Mammary epithelial cell (primary cell): ENCODE results near the gene MOB3C.

ENCODE experiments used
- EZH2 ChIP-seq: IDR thresholded peaks from 2 replicates; pipeline ENCODE4 v1.6.1; 2012; ENCODE audit warnings: low read length, inconsistent platforms, borderline replicate concordance
- TF ChIP-seq, protein P1 (sequence below), 2 donors: IDR thresholded peaks in 1 of 2; conservative IDR thresholded peaks in 1 of 2; 2 replicates each; pipeline ENCODE4 v1.5.1; 2011 to 2012; ENCODE audit warnings: inconsistent platforms in 2 of 2, low read length in 2 of 2, mild to moderate bottlenecking in 2 of 2, control low read depth in 1 of 2, low read depth in 1 of 2; ENCODE audit not compliant: insufficient read depth in 1 of 2; ENCODE audit errors: extremely low read depth in 1 of 2

DNA sequence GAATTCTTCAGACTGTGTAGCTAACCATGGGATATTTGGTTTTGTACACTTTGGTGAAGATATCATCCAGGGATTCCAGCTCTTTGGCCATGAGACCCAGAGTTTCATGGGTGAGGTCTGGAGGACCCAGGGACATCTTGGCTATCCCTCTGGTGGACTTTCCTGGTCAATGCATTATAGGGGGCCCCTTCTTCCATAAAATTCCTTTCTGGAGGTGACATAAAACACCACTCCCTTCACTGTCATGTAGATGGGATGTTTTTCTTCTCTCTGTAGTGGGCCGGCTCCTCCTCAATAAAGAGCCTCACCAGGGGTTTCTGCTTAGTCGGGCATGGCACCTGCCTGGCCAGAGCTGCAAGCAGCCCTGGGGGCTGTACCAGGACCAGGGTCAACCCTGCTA is 49.4 kb upstream of the MOB3C start:
- TF ChIP-seq, protein P1, sequence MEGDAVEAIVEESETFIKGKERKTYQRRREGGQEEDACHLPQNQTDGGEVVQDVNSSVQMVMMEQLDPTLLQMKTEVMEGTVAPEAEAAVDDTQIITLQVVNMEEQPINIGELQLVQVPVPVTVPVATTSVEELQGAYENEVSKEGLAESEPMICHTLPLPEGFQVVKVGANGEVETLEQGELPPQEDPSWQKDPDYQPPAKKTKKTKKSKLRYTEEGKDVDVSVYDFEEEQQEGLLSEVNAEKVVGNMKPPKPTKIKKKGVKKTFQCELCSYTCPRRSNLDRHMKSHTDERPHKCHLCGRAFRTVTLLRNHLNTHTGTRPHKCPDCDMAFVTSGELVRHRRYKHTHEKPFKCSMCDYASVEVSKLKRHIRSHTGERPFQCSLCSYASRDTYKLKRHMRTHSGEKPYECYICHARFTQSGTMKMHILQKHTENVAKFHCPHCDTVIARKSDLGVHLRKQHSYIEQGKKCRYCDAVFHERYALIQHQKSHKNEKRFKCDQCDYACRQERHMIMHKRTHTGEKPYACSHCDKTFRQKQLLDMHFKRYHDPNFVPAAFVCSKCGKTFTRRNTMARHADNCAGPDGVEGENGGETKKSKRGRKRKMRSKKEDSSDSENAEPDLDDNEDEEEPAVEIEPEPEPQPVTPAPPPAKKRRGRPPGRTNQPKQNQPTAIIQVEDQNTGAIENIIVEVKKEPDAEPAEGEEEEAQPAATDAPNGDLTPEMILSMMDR (conservative IDR thresholded peaks at IDR 0.05 in 1 of 2, IDR thresholded peaks at IDR 0.05 in 1 of 2; ENCODE audit: extremely low read depth in 1 of 2, insufficient read depth in 1 of 2, low read depth in 1 of 2, low read length in 2 of 2) = no peak
- TF ChIP-seq EZH2 = no peak
